GM19372 (cell line): ENCODE measurements around the gene ST6GALNAC4.

Experiments used
- ATAC-seq: cut with Tn5 transposase; IDR thresholded peaks from one replicate; pipeline ENCODE4 v1.9.1; 2021; ENCODE audit warnings: mild to moderate bottlenecking, low read depth, moderate library complexity; ENCODE audit not compliant: unreplicated experiment

Gene ST6GALNAC4

GRCh38 chr9:127947841-127948710 lies 31.2 kb upstream of the ST6GALNAC4 start:
- ATAC-seq = no peak

GRCh38 chr9:127946728-127947127 lies 29.9 kb upstream of the ST6GALNAC4 start:
- no peak for ATAC-seq

GRCh38 chr9:127945942-127946341 lies 29.1 kb upstream of the ST6GALNAC4 start:
- ATAC-seq = no peak

GRCh38 chr9:127945338-127945737 lies 28.5 kb upstream of the ST6GALNAC4 start:
- no peak for ATAC-seq

- no peak for ATAC-seq
Measured at GRCh38 chr9:127944586-127945218, 27.9 kb upstream of the ST6GALNAC4 start.

- ATAC-seq = no peak
Measured at GRCh38 chr9:127943731-127944144, 26.9 kb upstream of the ST6GALNAC4 start.

- no peak for ATAC-seq
Measured at GRCh38 chr9:127943011-127943662, 26.3 kb upstream of the ST6GALNAC4 start.

- no peak for ATAC-seq
Measured at GRCh38 chr9:127942216-127943010, 25.6 kb upstream of the ST6GALNAC4 start.

- ATAC-seq = no peak
Measured at GRCh38 chr9:127941961-127942215, 25.0 kb upstream of the ST6GALNAC4 start.

GRCh38 chr9:127941062-127941960 lies 24.5 kb upstream of the ST6GALNAC4 start:
- ATAC-seq = no peak

- ATAC-seq = no peak
Measured at GRCh38 chr9:127940593-127940992, 23.8 kb upstream of the ST6GALNAC4 start.

- ATAC-seq = no peak
Measured at GRCh38 chr9:127938298-127938690, 21.5 kb upstream of the ST6GALNAC4 start.

- ATAC-seq = peak; percentile 92
Measured at GRCh38 chr9:127937388-127938297, 20.8 kb upstream of the ST6GALNAC4 start, which contains the start of gene DPM2. DPM2 (minus strand) TSS chr9:127937854; CDS start chr9:127937820, 34 bp downstream.

GRCh38 chr9:127937056-127937387 lies 20.2 kb upstream of the ST6GALNAC4 start:
- no peak for ATAC-seq

GRCh38 chr9:127936347-127936852 lies 19.6 kb upstream of the ST6GALNAC4 start:
- no peak for ATAC-seq

GRCh38 chr9:127935765-127936221 lies 19.0 kb upstream of the ST6GALNAC4 start:
- no peak for ATAC-seq

GRCh38 chr9:127934986-127935385 lies 18.1 kb upstream of the ST6GALNAC4 start:
- no peak for ATAC-seq

GRCh38 chr9:127934248-127934647 lies 17.4 kb upstream of the ST6GALNAC4 start:
- no peak for ATAC-seq
